Esophagus muscularis mucosa (tissue), 3 donors: ENCODE measurements around the gene CEACAM1.

Experiments used
- POLR2A ChIP-seq: fragments of 450-650 bp; IDR thresholded peaks from one replicate; pipeline ENCODE4 v1.6.1; 2017; ENCODE audit warnings: antibody characterized with exemption, moderate library complexity, mild to moderate bottlenecking, low read depth
- POLR2AphosphoS5 ChIP-seq, 2 donors: sonication (generic); formaldehyde crosslinking; IDR thresholded peaks; one replicate each; pipeline ENCODE4 v1.6.1; 2017; ENCODE audit warnings: antibody characterized with exemption in 2 of 2
- TF ChIP-seq, protein P1 (sequence below), 3 experiments: fragments of 200-600 bp in 2 of 3; fragments of 450-650 bp in 1 of 3; sonication (generic) in 2 of 3; IDR thresholded peaks; one replicate each; pipeline ENCODE4 v1.5.1; 2017 to 2019; ENCODE audit warnings: antibody characterized with exemption in 3 of 3, mild to moderate bottlenecking in 2 of 3, moderate library complexity in 1 of 3

DNA sequence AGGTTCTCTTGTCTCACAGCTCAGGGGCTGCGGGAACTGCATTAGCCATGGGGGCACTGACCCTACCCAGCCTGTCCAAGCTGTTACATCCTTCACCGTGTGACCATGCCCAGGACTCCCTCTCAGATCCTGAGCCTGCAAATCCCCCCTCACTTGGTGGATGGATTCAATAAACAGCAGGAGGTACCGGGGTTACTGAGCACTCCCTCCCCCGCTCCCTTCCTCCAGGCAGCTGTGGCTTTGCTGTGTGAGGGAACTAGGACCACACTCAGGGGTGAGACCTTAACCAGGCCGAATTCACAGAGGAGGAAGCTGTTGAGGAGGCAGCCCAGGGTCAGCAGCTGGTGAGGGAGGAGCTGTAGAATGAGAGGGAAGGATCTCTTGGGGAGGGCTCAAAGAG, 27.0 kb upstream of the CEACAM1 start:
- TF ChIP-seq, protein P1, sequence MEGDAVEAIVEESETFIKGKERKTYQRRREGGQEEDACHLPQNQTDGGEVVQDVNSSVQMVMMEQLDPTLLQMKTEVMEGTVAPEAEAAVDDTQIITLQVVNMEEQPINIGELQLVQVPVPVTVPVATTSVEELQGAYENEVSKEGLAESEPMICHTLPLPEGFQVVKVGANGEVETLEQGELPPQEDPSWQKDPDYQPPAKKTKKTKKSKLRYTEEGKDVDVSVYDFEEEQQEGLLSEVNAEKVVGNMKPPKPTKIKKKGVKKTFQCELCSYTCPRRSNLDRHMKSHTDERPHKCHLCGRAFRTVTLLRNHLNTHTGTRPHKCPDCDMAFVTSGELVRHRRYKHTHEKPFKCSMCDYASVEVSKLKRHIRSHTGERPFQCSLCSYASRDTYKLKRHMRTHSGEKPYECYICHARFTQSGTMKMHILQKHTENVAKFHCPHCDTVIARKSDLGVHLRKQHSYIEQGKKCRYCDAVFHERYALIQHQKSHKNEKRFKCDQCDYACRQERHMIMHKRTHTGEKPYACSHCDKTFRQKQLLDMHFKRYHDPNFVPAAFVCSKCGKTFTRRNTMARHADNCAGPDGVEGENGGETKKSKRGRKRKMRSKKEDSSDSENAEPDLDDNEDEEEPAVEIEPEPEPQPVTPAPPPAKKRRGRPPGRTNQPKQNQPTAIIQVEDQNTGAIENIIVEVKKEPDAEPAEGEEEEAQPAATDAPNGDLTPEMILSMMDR (IDR thresholded peaks at IDR 0.05), result no peak
- no peak for TF ChIP-seq POLR2A
- no peak for TF ChIP-seq POLR2AphosphoS5 (IDR thresholded peaks at IDR 0.05)
